ENCODE measurements around the gene SETBP1.
A peak's percentile ranks its signal among the peaks of the same experiment; 100 is the strongest.

Gene SETBP1

GRCh38 chr18:45086777-45087176 is 406.1 kb downstream of the SETBP1 start:
- ATAC-seq (replicated peaks) (no peak), DNase-seq (no peak)
- Mint-ChIP-seq H3K4me1 (peaks cover 10 to 15% of the 10 kb centered on the region in 2 donors), H3K36me3 (peaks cover 0 to 3% of the 10 kb centered on the region in 2 donors), H3K9me3 (peaks cover 0 to 3% of the 10 kb centered on the region in 2 donors), H3K4me3 (no peak overlapping the region), H3K27me3 (peaks cover 0 to 17% of the 10 kb centered on the region in 2 donors), H3K27ac (no peak overlapping the region)

- Mint-ChIP-seq H3K4me3 (no peak overlapping the region), H3K9me3 (peaks cover 0 to 2% of the 10 kb centered on the region in 2 donors), H3K4me1 (peaks cover 7 to 15% of the 10 kb centered on the region in 2 donors), H3K27ac (no peak overlapping the region), H3K27me3 (peaks cover 0 to 7% of the 10 kb centered on the region in 2 donors), H3K36me3 (no peaks in the 10 kb centered on the region)
- DNase-seq (no peak), ATAC-seq (replicated peaks) (no peak)
These were observed 409.9 kb downstream of the SETBP1 start for GRCh38 chr18:45090526-45091140.

GRCh38 chr18:45100321-45101105 is 419.8 kb downstream of the SETBP1 start:
- DNase-seq: no peak
- H3K4me1 Mint-ChIP-seq: peaks cover 44 to 50% of the 10 kb centered on the region in 2 donors
- no peaks in the 10 kb centered on the region for H3K36me3 Mint-ChIP-seq
- no peak overlapping the region for H3K4me3 Mint-ChIP-seq
- no peak for ATAC-seq (replicated peaks)
- no peaks in the 10 kb centered on the region for H3K9me3 Mint-ChIP-seq
- H3K27me3 Mint-ChIP-seq: no peaks in the 10 kb centered on the region
- no peak overlapping the region for H3K27ac Mint-ChIP-seq

GRCh38 chr18:45102126-45102525 is 421.4 kb downstream of the SETBP1 start:
- Mint-ChIP-seq H3K4me3 (no peak overlapping the region), H3K4me1 (peaks cover 47 to 53% of the 10 kb centered on the region in 2 donors), H3K27ac (peak overlapping the region; percentile 90), H3K36me3 (no peaks in the 10 kb centered on the region), H3K27me3 (no peaks in the 10 kb centered on the region), H3K9me3 (no peaks in the 10 kb centered on the region)
- no peak for ATAC-seq (replicated peaks)
- DNase-seq: no peak

GRCh38 chr18:45102863-45103262 is 422.2 kb downstream of the SETBP1 start:
- peak overlapping the region; percentile 29 to 33 for H3K4me3 Mint-ChIP-seq
- no peaks in the 10 kb centered on the region for H3K27me3 Mint-ChIP-seq

GRCh38 chr18:45103319-45104048 is 422.8 kb downstream of the SETBP1 start:
- Mint-ChIP-seq H3K27ac (peak overlapping the region; percentile 90), H3K27me3 (no peaks in the 10 kb centered on the region), H3K9me3 (no peaks in the 10 kb centered on the region), H3K4me3 (peak overlapping the region; percentile 29 to 33), H3K36me3 (no peaks in the 10 kb centered on the region), H3K4me1 (peaks cover 47 to 53% of the 10 kb centered on the region in 2 donors)
- DNase-seq: peak; percentile 41
- ATAC-seq (replicated peaks): peak; percentile 70 to 72

More at GRCh38 chr18:45102863-45103262, 422.2 kb downstream of the SETBP1 start:
- peak overlapping the region; percentile 90 for H3K27ac Mint-ChIP-seq
- no peaks in the 10 kb centered on the region for H3K36me3 Mint-ChIP-seq
- H3K9me3 Mint-ChIP-seq: no peaks in the 10 kb centered on the region
- DNase-seq (no peak), ATAC-seq (replicated peaks) (peak; percentile 30 to 33)
- H3K4me1 Mint-ChIP-seq: peaks cover 47 to 53% of the 10 kb centered on the region in 2 donors

GRCh38 chr18:45104049-45104395 is 423.3 kb downstream of the SETBP1 start:
- peak; percentile 19 to 32 for ATAC-seq (replicated peaks)

GRCh38 chr18:45106331-45106774 is 425.7 kb downstream of the SETBP1 start:
- H3K36me3 Mint-ChIP-seq: no peaks in the 10 kb centered on the region
- H3K9me3 Mint-ChIP-seq: no peaks in the 10 kb centered on the region
- DNase-seq (peak; percentile 47), ATAC-seq (replicated peaks) (peak; percentile 78 to 82)
- no peak overlapping the region for H3K4me3 Mint-ChIP-seq
- H3K27ac Mint-ChIP-seq: peak overlapping the region; percentile 16
- H3K4me1 Mint-ChIP-seq: peaks cover 54 to 59% of the 10 kb centered on the region in 2 donors
- H3K27me3 Mint-ChIP-seq: no peaks in the 10 kb centered on the region

More at GRCh38 chr18:45104049-45104395, 423.3 kb downstream of the SETBP1 start:
- H3K9me3 Mint-ChIP-seq: no peaks in the 10 kb centered on the region
- H3K27me3 Mint-ChIP-seq: no peaks in the 10 kb centered on the region
- H3K36me3 Mint-ChIP-seq: no peaks in the 10 kb centered on the region
- peak overlapping the region; percentile 88 for H3K27ac Mint-ChIP-seq
- H3K4me3 Mint-ChIP-seq: peak overlapping the region; percentile 22 to 33
- H3K4me1 Mint-ChIP-seq: peaks cover 51 to 56% of the 10 kb centered on the region in 2 donors
- DNase-seq: no peak

- Mint-ChIP-seq H3K9me3 (no peaks in the 10 kb centered on the region), H3K4me1 (peaks cover 43 to 48% of the 10 kb centered on the region in 2 donors), H3K27me3 (no peaks in the 10 kb centered on the region), H3K4me3 (no peak overlapping the region), H3K27ac (no peak overlapping the region), H3K36me3 (no peaks in the 10 kb centered on the region)
- ATAC-seq (replicated peaks) (no peak), DNase-seq (no peak)
These were observed 426.7 kb downstream of the SETBP1 start for GRCh38 chr18:45107425-45107824.

- Mint-ChIP-seq H3K27ac (no peak overlapping the region), H3K9me3 (no peaks in the 10 kb centered on the region), H3K4me1 (peaks cover 31 to 35% of the 10 kb centered on the region in 2 donors), H3K36me3 (no peaks in the 10 kb centered on the region), H3K4me3 (no peak overlapping the region), H3K27me3 (no peaks in the 10 kb centered on the region)
- no peak for ATAC-seq (replicated peaks)
- no peak for DNase-seq
These were observed 428.1 kb downstream of the SETBP1 start for GRCh38 chr18:45108754-45109153.

- peaks cover 26 to 30% of the 10 kb centered on the region in 2 donors for H3K4me1 Mint-ChIP-seq
- ATAC-seq (replicated peaks) (no peak), DNase-seq (no peak)
- H3K9me3 Mint-ChIP-seq: no peaks in the 10 kb centered on the region
- H3K4me3 Mint-ChIP-seq: no peak overlapping the region
- no peaks in the 10 kb centered on the region for H3K36me3 Mint-ChIP-seq
- no peaks in the 10 kb centered on the region for H3K27me3 Mint-ChIP-seq
- H3K27ac Mint-ChIP-seq: no peak overlapping the region
These were observed 428.6 kb downstream of the SETBP1 start for GRCh38 chr18:45109271-45109670.

GRCh38 chr18:45109706-45110105 is 429.0 kb downstream of the SETBP1 start:
- no peak overlapping the region for H3K4me3 Mint-ChIP-seq

GRCh38 chr18:45110577-45111501 is 430.2 kb downstream of the SETBP1 start:
- DNase-seq (no peak), ATAC-seq (replicated peaks) (no peak)
- no peaks in the 10 kb centered on the region for H3K36me3 Mint-ChIP-seq
- peaks cover 14% of the 10 kb centered on the region in 2 donors for H3K4me1 Mint-ChIP-seq
- H3K27ac Mint-ChIP-seq: no peak overlapping the region
- H3K4me3 Mint-ChIP-seq: no peak overlapping the region
- no peaks in the 10 kb centered on the region for H3K9me3 Mint-ChIP-seq
- no peaks in the 10 kb centered on the region for H3K27me3 Mint-ChIP-seq

More at GRCh38 chr18:45109706-45110105, 429.0 kb downstream of the SETBP1 start:
- Mint-ChIP-seq H3K27me3 (no peaks in the 10 kb centered on the region), H3K4me1 (peaks cover 23 to 25% of the 10 kb centered on the region in 2 donors), H3K36me3 (no peaks in the 10 kb centered on the region), H3K27ac (no peak overlapping the region), H3K9me3 (no peaks in the 10 kb centered on the region)
- DNase-seq (no peak), ATAC-seq (replicated peaks) (no peak)
